SK-N-SH treated with all-trans-retinoic acid at 6 μM for 48 hours (cell line): Measurements from ENCODE around the gene ZNF423.

Experiments
- ATAC-seq: fragments of 200-7000 bp; cut with Tn5 transposase; 3 replicates; pipeline ENCODE4 v1.9.1; 2020; ENCODE audit warnings: mild to moderate bottlenecking, moderate library complexity
- ARNTL ChIP-seq: fragments of 450-650 bp; formaldehyde crosslinking; IDR thresholded peaks from 2 replicates; pipeline ENCODE4 v1.5.0; 2020; ENCODE audit warnings: low read depth, mild to moderate bottlenecking, moderate library complexity, borderline replicate concordance
- BACH2 ChIP-seq: fragments of 250-450 bp; sonication (Bioruptor Pico); IDR thresholded peaks from 2 replicates; pipeline ENCODE4 v1.9.0; 2021; ENCODE audit warnings: mild to moderate bottlenecking, borderline replicate concordance
- CSDC2 ChIP-seq: fragments of 250-450 bp; sonication (Bioruptor Pico); IDR thresholded peaks from 2 replicates; pipeline ENCODE4 v1.5.0; 2020; ENCODE audit warnings: mild to moderate bottlenecking, moderate library complexity
- ESRRG ChIP-seq: fragments of 250-450 bp; sonication (Bioruptor Pico); IDR thresholded peaks from 2 replicates; pipeline ENCODE4 v1.6.1; 2021; ENCODE audit warnings: mild to moderate bottlenecking
- GLIS3 ChIP-seq: fragments of 250-450 bp; sonication (Bioruptor Pico); IDR thresholded peaks from 2 replicates; pipeline ENCODE4 v1.5.0; 2020; ENCODE audit warnings: mild to moderate bottlenecking, moderate library complexity
- OSR1 ChIP-seq: fragments of 250-450 bp; sonication (Bioruptor Pico); IDR thresholded peaks from 2 replicates; pipeline ENCODE4 v1.8.0; 2022; ENCODE audit warnings: moderate library complexity, mild to moderate bottlenecking, inconsistent platforms
- POU6F1 ChIP-seq: fragments of 250-450 bp; sonication (Bioruptor Pico); IDR thresholded peaks from 2 replicates; pipeline ENCODE4 v1.8.0; 2021; ENCODE audit warnings: low read depth, mild to moderate bottlenecking, moderate library complexity, borderline replicate concordance
- PPARA ChIP-seq: fragments of 250-450 bp; sonication (Bioruptor Pico); IDR thresholded peaks from 2 replicates; pipeline ENCODE4 v1.5.0; 2020; ENCODE audit warnings: mild to moderate bottlenecking, borderline replicate concordance
- RARB ChIP-seq: fragments of 250-450 bp; sonication (Bioruptor Pico); IDR thresholded peaks from 2 replicates; pipeline ENCODE4 v1.8.0; 2021; ENCODE audit warnings: mild to moderate bottlenecking, moderate library complexity
- SNAI2 ChIP-seq: fragments of 250-450 bp; sonication (Bioruptor Pico); IDR thresholded peaks from 2 replicates; pipeline ENCODE4 v1.5.0; 2020; ENCODE audit warnings: mild to moderate bottlenecking, moderate library complexity
- TCF4 ChIP-seq: fragments of 250-450 bp; sonication (Bioruptor Pico); IDR thresholded peaks from 2 replicates; pipeline ENCODE4 v1.8.0; 2021; ENCODE audit warnings: mild to moderate bottlenecking, moderate library complexity, borderline replicate concordance
- ZC3H10 ChIP-seq: fragments of 250-450 bp; sonication (Bioruptor Pico); IDR thresholded peaks from 2 replicates; pipeline ENCODE4 v1.5.1; 2021; ENCODE audit warnings: mild to moderate bottlenecking, moderate library complexity
- ZNF565 ChIP-seq: fragments of 450-650 bp; formaldehyde crosslinking; conservative IDR thresholded peaks from 2 replicates; pipeline ENCODE4 v1.5.0; 2020; ENCODE audit warnings: low read depth, mild to moderate bottlenecking, moderate library complexity
- ZNF70 ChIP-seq: fragments of 450-650 bp; formaldehyde crosslinking; IDR thresholded peaks from 2 replicates; pipeline ENCODE4 v1.5.0; 2020; ENCODE audit warnings: mild to moderate bottlenecking, moderate library complexity
- ZNF8 ChIP-seq: fragments of 450-650 bp; formaldehyde crosslinking; IDR thresholded peaks from 2 replicates; pipeline ENCODE4 v1.5.0; 2020; ENCODE audit warnings: mild to moderate bottlenecking, moderate library complexity
- TF ChIP-seq, protein P1 (sequence below): fragments of 250-450 bp; sonication (Bioruptor Pico); IDR thresholded peaks from 2 replicates; pipeline ENCODE4 v1.5.1; 2021; ENCODE audit warnings: mild to moderate bottlenecking, moderate library complexity
- TF ChIP-seq, protein P2 (sequence below): fragments of 250-450 bp; sonication (Bioruptor Pico); IDR thresholded peaks from 2 replicates; pipeline ENCODE4 v1.8.0; 2020; ENCODE audit warnings: mild to moderate bottlenecking, moderate library complexity, borderline replicate concordance
- TF ChIP-seq, protein P3 (sequence below): fragments of 250-450 bp; sonication (Bioruptor Pico); IDR thresholded peaks from 2 replicates; pipeline ENCODE4 v1.5.0; 2020; ENCODE audit warnings: mild to moderate bottlenecking, moderate library complexity
- TF ChIP-seq, protein P4 (sequence below): fragments of 250-450 bp; sonication (Bioruptor Pico); IDR thresholded peaks from 2 replicates; pipeline ENCODE4 v1.5.1; 2020; ENCODE audit warnings: low read depth, mild to moderate bottlenecking, moderate library complexity

Gene ZNF423

GRCh38 chr16:49458243-49458642 is 397.7 kb downstream of the ZNF423 start:
- TF ChIP-seq BACH2 (CRISPR knock-in tag) (no peak), ZNF70 (no peak), TCF4 (CRISPR knock-in tag) (no peak), RARB (CRISPR knock-in tag) (no peak), PPARA (no peak), POU6F1 (CRISPR knock-in tag) (no peak), ZC3H10 (no peak), OSR1 (no peak)
- TF ChIP-seq, protein P1, sequence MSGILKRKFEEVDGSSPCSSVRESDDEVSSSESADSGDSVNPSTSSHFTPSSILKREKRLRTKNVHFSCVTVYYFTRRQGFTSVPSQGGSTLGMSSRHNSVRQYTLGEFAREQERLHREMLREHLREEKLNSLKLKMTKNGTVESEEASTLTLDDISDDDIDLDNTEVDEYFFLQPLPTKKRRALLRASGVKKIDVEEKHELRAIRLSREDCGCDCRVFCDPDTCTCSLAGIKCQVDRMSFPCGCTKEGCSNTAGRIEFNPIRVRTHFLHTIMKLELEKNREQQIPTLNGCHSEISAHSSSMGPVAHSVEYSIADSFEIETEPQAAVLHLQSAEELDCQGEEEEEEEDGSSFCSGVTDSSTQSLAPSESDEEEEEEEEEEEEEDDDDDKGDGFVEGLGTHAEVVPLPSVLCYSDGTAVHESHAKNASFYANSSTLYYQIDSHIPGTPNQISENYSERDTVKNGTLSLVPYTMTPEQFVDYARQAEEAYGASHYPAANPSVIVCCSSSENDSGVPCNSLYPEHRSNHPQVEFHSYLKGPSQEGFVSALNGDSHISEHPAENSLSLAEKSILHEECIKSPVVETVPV, result no peak
- TF ChIP-seq, protein P2, sequence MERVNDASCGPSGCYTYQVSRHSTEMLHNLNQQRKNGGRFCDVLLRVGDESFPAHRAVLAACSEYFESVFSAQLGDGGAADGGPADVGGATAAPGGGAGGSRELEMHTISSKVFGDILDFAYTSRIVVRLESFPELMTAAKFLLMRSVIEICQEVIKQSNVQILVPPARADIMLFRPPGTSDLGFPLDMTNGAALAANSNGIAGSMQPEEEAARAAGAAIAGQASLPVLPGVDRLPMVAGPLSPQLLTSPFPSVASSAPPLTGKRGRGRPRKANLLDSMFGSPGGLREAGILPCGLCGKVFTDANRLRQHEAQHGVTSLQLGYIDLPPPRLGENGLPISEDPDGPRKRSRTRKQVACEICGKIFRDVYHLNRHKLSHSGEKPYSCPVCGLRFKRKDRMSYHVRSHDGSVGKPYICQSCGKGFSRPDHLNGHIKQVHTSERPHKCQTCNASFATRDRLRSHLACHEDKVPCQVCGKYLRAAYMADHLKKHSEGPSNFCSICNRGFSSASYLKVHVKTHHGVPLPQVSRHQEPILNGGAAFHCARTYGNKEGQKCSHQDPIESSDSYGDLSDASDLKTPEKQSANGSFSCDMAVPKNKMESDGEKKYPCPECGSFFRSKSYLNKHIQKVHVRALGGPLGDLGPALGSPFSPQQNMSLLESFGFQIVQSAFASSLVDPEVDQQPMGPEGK (CRISPR knock-in tag), result no peak
- TF ChIP-seq, all 23 proteins: peak for 0
- no peak for ATAC-seq

DNA sequence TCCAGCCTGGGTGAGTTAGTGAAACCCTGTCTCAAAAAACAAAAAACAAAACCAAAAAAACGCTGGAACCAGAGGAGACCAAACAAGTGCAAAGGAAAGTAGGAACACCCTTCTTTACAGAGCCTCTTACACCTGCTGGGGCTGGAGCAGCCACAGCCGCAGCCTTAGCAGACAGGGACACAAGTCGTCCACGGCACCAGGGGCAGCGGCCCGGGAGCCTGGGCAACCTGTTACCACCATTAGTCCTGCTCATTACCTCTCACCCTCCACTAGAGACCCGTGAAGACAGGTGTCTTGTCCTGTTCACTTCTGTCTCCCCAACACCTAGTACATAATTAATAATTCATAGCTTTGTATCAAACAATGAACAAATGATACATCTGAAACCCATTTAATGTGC is 398.7 kb downstream of the ZNF423 start:
- TF ChIP-seq ZNF70 (no peak), BACH2 (CRISPR knock-in tag) (no peak), POU6F1 (CRISPR knock-in tag) (no peak), ARNTL (CRISPR knock-in tag) (no peak), SNAI2 (CRISPR knock-in tag) (no peak), OSR1 (no peak), GLIS3 (no peak), TCF4 (CRISPR knock-in tag) (no peak), CSDC2 (CRISPR knock-in tag) (no peak), RARB (CRISPR knock-in tag) (no peak), ZC3H10 (no peak), PPARA (no peak), ZNF8 (no peak), ESRRG (CRISPR knock-in tag) (no peak), ZNF565 (no peak)
- TF ChIP-seq, protein P2 (CRISPR knock-in tag), result no peak
- TF ChIP-seq, protein P3, sequence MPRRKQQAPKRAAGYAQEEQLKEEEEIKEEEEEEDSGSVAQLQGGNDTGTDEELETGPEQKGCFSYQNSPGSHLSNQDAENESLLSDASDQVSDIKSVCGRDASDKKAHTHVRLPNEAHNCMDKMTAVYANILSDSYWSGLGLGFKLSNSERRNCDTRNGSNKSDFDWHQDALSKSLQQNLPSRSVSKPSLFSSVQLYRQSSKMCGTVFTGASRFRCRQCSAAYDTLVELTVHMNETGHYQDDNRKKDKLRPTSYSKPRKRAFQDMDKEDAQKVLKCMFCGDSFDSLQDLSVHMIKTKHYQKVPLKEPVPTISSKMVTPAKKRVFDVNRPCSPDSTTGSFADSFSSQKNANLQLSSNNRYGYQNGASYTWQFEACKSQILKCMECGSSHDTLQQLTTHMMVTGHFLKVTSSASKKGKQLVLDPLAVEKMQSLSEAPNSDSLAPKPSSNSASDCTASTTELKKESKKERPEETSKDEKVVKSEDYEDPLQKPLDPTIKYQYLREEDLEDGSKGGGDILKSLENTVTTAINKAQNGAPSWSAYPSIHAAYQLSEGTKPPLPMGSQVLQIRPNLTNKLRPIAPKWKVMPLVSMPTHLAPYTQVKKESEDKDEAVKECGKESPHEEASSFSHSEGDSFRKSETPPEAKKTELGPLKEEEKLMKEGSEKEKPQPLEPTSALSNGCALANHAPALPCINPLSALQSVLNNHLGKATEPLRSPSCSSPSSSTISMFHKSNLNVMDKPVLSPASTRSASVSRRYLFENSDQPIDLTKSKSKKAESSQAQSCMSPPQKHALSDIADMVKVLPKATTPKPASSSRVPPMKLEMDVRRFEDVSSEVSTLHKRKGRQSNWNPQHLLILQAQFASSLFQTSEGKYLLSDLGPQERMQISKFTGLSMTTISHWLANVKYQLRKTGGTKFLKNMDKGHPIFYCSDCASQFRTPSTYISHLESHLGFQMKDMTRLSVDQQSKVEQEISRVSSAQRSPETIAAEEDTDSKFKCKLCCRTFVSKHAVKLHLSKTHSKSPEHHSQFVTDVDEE (CRISPR knock-in tag), result no peak
- TF ChIP-seq, protein P4, sequence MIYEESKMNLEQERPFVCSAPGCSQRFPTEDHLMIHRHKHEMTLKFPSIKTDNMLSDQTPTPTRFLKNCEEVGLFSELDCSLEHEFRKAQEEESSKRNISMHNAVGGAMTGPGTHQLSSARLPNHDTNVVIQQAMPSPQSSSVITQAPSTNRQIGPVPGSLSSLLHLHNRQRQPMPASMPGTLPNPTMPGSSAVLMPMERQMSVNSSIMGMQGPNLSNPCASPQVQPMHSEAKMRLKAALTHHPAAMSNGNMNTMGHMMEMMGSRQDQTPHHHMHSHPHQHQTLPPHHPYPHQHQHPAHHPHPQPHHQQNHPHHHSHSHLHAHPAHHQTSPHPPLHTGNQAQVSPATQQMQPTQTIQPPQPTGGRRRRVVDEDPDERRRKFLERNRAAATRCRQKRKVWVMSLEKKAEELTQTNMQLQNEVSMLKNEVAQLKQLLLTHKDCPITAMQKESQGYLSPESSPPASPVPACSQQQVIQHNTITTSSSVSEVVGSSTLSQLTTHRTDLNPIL (CRISPR knock-in tag), result no peak
- TF ChIP-seq, protein P1, result no peak
- ATAC-seq, result no peak
